Retinal pigment epithelial cell (primary cell): Measurements from ENCODE around the gene MAP1B.

Source experiments
- DNase-seq: peaks from one replicate; pipeline ENCODE4 v3.0.0-alpha.2; 2010; ENCODE audit warnings: low read depth
- H3K4me3 ChIP-seq: 2 replicates; pipeline ENCODE4 v1.5.1; 2011; ENCODE audit warnings: mild to moderate bottlenecking, low read length, control low read depth, moderate library complexity
- TF ChIP-seq, protein P1 (sequence below): conservative IDR thresholded peaks from 2 replicates; pipeline ENCODE4 v1.5.1; 2011; ENCODE audit warnings: low read depth, low read length, control low read depth, inconsistent platforms

Gene MAP1B

DNA sequence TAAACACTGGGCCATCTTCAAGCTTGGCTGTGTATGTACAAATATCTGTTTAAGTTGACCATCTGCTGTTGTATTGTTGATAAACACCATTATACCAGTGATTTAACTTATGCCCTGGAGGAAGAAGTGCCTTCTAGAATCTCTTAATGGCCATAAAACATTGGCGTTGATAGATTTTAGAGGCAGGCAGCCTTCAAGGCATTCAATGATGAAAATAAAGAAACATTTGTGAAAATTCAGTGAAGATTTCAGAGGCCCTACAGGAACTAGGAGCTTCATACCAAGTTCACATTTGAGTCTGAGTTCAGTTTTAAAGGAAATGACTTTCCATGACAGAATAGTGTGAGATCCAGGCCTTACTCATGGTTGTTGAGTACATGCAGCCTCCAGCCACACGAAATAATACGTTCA, 52.2 kb downstream of the MAP1B start:
- H3K4me3 ChIP-seq: no peak overlapping the region
- DNase-seq: no peak
- TF ChIP-seq, protein P1, sequence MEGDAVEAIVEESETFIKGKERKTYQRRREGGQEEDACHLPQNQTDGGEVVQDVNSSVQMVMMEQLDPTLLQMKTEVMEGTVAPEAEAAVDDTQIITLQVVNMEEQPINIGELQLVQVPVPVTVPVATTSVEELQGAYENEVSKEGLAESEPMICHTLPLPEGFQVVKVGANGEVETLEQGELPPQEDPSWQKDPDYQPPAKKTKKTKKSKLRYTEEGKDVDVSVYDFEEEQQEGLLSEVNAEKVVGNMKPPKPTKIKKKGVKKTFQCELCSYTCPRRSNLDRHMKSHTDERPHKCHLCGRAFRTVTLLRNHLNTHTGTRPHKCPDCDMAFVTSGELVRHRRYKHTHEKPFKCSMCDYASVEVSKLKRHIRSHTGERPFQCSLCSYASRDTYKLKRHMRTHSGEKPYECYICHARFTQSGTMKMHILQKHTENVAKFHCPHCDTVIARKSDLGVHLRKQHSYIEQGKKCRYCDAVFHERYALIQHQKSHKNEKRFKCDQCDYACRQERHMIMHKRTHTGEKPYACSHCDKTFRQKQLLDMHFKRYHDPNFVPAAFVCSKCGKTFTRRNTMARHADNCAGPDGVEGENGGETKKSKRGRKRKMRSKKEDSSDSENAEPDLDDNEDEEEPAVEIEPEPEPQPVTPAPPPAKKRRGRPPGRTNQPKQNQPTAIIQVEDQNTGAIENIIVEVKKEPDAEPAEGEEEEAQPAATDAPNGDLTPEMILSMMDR: no peak

DNA sequence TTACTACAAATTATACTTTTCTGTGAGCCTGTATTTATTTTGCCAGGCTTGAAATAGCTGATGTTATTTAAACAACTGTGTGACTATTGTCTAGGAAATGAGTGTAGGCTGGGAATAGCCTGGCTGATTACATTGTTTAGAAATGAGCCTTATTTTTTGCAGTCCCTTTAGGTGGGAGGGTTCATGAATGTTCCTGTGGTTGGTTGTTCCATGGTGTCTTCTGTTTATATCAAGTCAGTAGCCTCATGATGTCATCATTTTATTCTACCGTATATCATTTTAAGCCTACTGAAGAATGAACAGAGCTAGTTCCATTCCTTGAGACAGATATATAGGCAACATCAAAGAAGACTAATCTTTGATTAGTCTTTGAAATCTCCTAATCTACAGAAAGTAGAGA, 53.1 kb downstream of the MAP1B start:
- TF ChIP-seq, protein P1: no peak
- no peak for DNase-seq
- H3K4me3 ChIP-seq: no peak overlapping the region

DNA sequence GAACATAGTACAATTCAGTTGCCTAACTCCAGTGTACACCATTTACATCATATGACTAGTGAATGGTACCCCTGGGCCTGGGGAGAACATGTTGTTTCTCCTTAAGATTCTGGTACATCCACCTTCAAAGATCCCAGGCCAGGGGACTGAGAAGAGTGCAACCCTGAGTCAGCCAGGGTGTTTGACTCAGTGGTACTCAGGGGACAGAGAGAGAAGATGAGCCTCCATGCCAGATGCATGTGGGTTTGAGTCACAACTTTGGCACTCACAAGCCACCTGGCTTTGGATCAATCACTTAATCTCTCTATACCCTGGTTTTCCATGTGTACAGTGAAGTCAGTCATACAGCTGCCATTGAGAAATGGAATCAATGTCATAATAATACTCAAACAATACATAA, 53.7 kb downstream of the MAP1B start:
- TF ChIP-seq, protein P1: no peak
- no peak overlapping the region for H3K4me3 ChIP-seq
- DNase-seq: no peak

DNA sequence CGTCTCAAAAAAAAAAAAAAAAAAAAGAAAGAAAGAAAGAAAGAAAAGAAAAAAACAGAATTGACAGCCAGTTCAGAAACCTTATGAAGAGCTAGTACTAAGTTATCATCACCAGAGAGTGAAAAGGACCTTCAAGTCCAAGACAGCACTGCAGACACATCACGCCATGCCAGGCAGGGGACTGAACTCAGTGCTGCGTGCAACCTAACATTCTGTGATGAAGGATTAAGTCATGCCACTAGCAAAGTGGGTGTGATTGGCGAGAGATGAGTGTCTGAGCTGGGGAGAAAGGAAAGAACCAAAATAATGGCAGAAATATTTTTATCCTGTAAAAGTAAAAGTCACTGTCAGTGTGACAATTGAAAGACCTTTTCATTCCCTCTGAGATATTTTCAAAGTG, 54.7 kb downstream of the MAP1B start:
- TF ChIP-seq, protein P1: no peak
- DNase-seq: no peak
- H3K4me3 ChIP-seq: no peak overlapping the region

DNA sequence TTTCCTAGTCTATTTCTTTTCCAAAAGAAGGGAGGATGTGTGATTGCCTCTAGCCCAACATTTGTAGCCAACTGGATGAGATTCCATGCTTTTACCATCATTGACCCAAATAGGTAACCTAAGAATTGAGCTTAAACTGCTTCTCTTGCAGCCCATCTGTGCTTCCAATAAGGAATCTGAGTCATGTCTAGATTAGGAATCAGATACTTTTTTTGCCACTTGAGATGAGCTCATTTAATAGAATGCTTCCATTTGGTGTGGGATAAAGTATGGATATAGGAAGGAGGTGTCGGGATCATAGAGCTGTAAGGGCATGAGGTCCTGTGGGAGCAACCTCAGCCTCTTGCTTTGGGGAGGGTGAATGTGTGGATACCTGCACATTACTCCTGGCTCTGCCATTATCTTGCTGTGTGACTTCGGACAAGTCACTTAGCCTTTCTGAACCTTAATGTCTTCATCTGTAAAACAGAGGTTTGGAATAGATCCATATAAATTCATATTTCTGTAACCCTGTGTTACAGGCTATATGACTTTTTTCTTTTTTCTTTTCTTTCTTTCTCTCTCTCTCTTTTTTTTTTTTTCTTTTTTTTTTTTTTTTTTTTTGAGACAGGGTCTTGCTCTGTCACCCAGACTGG, 56.2 kb downstream of the MAP1B start:
- H3K4me3 ChIP-seq: no peak overlapping the region
- TF ChIP-seq, protein P1: no peak
- no peak for DNase-seq

DNA sequence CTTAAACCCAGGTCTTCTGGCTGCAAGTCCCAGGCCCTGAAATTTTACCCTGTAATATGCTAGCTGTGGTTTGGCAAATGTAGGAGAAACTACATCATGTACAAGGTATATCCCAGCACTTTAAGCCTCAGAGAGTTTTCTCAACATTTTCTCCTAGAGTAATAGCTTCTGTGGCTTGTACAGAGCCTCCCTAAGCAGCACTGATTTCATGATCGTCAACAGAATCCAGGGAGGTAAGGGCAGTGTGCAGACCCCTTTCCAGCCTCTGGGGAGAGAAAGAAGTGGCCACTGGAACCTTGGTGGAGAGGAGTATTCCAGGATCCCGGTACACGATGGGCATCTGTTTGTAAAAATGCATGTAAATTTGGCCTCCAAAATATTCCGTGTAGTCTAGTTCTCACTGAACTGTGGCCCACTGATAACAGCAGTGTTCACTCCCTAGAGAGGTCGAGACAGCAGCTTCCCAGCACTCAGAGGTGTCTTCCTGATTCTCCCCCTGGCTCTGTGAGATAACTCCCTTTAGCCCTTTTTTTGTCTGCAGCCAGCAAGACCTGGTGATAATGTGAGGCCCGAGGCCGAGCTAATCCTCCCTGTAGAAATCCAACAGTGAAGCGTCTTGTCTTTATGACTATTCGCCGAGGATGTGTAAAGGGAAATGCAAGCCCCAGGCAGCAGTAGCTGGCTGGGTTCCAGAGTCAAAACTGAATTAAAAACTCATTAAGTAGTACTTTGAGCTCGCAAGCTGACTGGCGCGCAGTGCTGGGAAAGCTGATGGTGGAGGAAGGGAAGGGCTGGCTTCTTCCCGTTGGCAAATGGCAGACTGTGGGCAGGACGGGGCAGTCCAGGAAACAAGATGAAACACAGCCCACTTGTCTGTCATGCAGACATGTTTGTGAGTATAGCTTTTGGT, 59.0 kb downstream of the MAP1B start:
- DNase-seq: peak; percentile 63
- peak overlapping the region; percentile 9 for H3K4me3 ChIP-seq
- TF ChIP-seq, protein P1: no peak
